Measurements from ENCODE around the gene ARAP3. TPM values are rescaled to one million over a fixed set of nuclear protein-coding genes. Genes with fewer than 3 reads are reported as not detected.

ARAP3 gene
- total RNA-seq, 2 experiments from 2014 or later = 6.5 to 7.0 TPM

DNA sequence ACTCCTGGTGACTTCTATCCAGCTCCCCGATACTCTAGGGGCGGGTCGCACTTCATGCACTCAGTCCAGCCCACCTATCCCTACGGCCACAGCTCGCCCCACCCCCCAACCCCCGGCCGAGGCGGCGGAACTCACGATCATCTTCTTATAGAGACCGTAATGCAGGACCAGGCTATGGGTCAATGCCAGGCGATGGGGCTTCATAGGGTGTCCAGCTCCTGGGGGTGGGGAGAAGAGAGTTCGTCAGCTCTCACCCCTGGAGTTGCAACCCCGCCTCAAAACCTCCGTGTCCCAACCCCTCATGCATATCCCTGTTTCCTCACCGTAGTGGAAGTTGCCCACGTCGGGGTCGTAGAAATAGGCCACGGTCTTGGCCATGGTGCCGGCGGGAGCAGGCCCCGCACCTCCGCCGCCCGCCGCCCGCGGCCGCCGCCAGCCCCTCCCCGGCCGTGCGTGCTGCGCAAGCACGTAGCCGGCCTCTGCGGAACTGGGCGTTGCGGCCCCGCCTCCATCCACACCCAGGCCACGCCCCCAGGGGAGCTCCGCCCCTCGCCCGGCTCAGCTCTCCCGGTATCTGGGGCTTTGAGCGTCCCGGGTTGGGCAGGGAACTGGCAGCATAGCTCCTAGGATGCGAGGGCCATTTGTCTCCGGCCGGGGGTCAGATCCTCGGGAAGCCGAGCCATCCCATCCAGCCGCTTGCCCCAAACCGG lies 45.5 kb downstream of the ARAP3 start, which contains the start of the genes HDAC3 and RELL2:
Gene HDAC3 (minus strand): TSS at position 437 of the 710 bp plus-strand sequence. CDS start 59 bp downstream, at position 378.
Gene RELL2 (plus strand): TSS at position 585 of the 710 bp plus-strand sequence. CDS start 1,229 bp downstream, outside the sequence.
- ChIA-PET CTCF (interaction anchor here (0.6 to 7.0 kb wide), 11 partner anchors 9 to 325 kb away, joined by 3 to 56 read pairs (median 7); partner anchors contain the start of genes DIAPH1 and FCHSD1), POLR2A (interaction anchor here (0.5 to 3.2 kb wide), 12 partner anchors 10 to 1103 kb away, joined by 3 to 34 read pairs (median 4); partner anchors contain the start of genes DELE1, DIAPH1, FCHSD1 and NDFIP1)

DNA sequence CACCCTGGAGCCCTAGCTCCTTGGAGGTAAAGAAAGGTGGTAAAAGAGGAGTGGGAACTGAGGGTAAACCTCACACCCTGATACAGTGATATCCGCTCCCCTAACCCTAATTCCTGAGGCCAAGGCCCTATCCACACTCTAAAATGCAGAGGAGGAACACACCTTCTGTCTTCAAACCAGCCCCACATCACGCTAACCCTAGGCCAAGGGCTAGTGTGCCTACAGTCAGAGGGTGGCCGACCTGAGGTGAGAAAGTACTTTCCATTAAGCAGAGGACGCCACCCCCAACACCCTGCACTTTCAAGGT lies 46.0 kb downstream of the ARAP3 start:
- POLR2A ChIA-PET = interaction anchor here (1.1 to 3.2 kb wide), 4 partner anchors 11 to 62 kb away, joined by 3 to 34 read pairs (median 9); partner anchors contain the start of gene DIAPH1
- CTCF ChIA-PET = interaction anchor here (1.2 to 7.0 kb wide), 5 partner anchors 12 to 72 kb away, joined by 3 to 56 read pairs (median 11); partner anchors contain the start of gene DIAPH1

GRCh38 chr5:141635646-141636045 lies 46.4 kb downstream of the ARAP3 start:
- ChIA-PET POLR2A (interaction anchor here (1.1 to 3.2 kb wide), 3 partner anchors 17 to 62 kb away, joined by 3 to 34 read pairs (median 14); partner anchors contain the start of gene DIAPH1), CTCF (interaction anchor here (1.0 to 7.0 kb wide), 6 partner anchors 12 to 72 kb away, joined by 3 to 56 read pairs (median 9); partner anchors contain the start of gene DIAPH1)

GRCh38 chr5:141634720-141635119 lies 47.3 kb downstream of the ARAP3 start:
- CTCF ChIA-PET = interaction anchor here (1.0 to 7.0 kb wide), 5 partner anchors 11 to 67 kb away, joined by 3 to 56 read pairs (median 5); partner anchors contain the start of gene DIAPH1
- POLR2A ChIA-PET = interaction anchor here (0.8 to 1.3 kb wide), 3 partner anchors 9 to 16 kb away, joined by 3 to 4 read pairs (median 3); partner anchors contain the start of gene DIAPH1

DNA sequence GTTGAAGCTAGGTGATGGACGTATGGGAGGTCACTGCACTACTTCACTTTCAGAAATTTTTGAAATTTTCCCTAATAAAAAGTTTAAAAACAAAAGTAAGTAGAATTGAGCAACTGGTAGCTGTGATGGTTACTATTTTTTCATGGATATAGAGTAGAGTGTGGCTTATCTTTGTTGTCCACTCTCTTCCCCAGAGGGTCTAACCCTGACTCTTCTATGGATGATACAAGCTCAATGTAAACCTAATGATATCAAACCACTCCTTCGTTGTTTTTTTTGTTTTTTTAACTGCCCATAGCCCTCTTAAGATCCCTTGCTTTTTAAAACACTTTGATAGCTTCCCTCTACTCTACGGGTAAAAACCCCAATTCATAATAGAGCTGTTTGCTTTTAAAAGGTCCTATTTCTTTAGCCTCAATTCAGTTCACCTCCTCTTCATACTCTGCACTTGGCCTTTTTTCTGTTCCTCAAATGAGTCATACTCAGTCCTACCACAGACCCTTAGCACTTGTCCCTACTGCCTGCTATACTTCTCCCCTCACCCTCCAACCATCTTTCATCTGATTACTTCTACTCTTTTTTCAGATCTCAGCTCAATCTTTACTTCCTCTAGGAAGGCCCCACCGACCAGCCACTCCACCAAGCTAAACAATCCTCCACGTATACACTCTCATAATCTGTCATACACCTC lies 48.0 kb downstream of the ARAP3 start:
- ChIA-PET POLR2A (interaction anchor here (1.2 to 1.3 kb wide), 2 partner anchors 8 to 15 kb away, joined by 3 to 4 read pairs; partner anchors contain the start of gene DIAPH1), CTCF (interaction anchor here (0.6 to 7.0 kb wide), 7 partner anchors 10 to 109 kb away, joined by 3 to 56 read pairs (median 5); partner anchors contain the start of gene DIAPH1)

DNA sequence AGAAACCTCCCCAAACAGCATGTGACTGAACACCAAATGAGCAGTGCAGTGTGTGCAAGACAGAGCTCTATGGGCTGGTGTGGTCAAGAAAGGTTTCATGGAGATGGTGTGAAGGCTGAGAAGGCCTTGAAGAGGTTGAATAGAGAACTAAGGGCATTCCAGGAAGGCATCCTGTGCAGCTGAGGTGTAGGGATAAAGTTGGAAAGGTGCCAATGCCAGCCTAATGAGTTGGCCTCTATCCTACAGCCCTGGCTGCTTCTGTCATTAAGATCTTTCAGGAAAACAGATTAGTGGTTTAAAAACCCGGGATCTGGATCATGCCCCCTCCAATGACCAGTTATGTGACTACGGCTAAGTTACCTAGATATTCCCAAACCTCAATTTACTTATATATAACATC lies 49.4 kb downstream of the ARAP3 start:
- POLR2A ChIA-PET = interaction anchor here (0.6 kb wide), 2 partner anchors 41 to 1802 kb away, joined by 4 read pairs; no protein-coding TSS in a partner anchor

GRCh38 chr5:141630570-141631140 lies 51.4 kb downstream of the ARAP3 start:
- POLR2A ChIA-PET = no interaction called here

More for the DNA sequence above, 49.4 kb downstream of the ARAP3 start:
- CTCF ChIA-PET = interaction anchor here (0.8 to 7.0 kb wide), 4 partner anchors 14 to 1443 kb away, joined by 3 to 56 read pairs (median 30); partner anchors contain the start of gene DIAPH1

DNA sequence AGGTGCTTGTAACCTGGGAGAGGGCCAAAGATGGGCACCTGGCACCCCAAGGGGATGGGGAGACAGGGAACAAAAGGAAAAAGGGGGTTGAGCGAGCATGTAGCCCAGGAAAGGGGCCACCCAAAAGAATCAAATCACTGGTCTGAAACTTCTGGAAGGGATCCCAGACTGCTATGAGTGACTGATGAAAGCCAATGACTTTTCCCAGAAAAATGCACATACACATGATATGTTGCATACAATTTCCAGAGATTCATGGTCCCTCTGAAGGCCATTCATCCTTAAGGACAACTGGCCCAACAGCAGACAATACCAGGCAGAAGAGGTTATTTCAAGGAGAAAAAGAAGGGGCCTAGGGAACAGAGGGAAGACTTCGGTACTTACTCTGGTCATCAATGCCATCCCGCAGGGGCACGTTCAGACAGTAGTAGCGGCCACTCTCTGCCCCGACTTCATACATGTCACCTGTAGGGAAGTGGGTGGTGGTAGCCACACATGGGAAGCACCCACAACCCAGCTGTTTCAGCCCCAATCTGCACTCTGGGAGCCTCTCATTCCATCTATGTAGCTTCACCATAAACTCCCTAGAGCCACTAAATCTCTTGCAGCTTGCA lies 53.7 kb downstream of the ARAP3 start:
- CTCF ChIA-PET = interaction anchor here (1.2 to 2.3 kb wide), 2 partner anchors 9 to 36 kb away, joined by 6 to 14 read pairs; partner anchors contain the start of gene DIAPH1
- POLR2A ChIA-PET = no interaction called here

More at GRCh38 chr5:141630570-141631140, 51.4 kb downstream of the ARAP3 start:
- CTCF ChIA-PET = interaction anchor here (0.7 to 1.7 kb wide), 5 partner anchors 9 to 68 kb away, joined by 3 to 4 read pairs (median 3); no protein-coding TSS in a partner anchor

DNA sequence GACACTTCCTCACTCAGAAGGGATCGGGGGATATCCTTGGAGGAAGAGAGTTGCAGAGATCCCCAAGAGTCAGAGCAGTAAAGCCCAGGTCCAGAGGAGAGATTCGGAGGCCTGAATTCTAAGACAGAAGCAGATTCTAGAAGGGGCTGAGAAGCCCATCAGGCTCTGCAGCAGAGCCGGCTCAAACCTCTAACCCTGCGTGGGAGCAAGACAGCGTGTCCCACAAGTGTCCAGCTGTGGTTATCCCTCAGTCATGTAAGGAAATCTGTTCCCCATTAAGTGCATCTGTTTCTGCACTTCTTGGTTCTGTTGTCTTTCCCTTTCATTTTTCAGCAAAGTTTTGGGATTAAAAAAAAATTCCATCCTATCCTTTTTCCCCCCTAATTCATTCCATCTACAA lies 58.4 kb downstream of the ARAP3 start:
- POLR2A ChIA-PET = no interaction called here
- CTCF ChIA-PET = interaction anchor here (0.8 to 6.3 kb wide), 3 partner anchors 12 to 255 kb away, joined by 3 to 32 read pairs (median 3); partner anchors contain the start of gene PCDH1

DNA sequence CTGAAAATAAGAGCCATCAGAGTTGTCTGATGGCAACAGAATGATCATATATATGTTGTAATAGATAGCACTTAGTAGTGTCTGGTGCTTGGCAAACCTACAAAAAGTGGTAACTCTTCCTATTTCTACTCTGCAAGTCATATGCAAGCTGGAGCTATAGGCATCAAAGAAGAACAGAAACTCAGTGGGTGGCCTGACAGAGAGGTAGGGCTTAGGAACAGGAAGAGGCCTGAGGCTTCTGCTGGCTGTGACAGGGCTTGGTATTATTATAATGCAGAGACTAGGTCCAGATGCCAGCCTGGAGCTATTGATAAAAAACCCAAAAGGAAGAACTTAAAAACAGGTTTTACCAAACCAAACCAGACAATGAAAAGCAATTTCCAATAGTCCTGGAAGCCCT lies 58.8 kb downstream of the ARAP3 start:
- ChIA-PET POLR2A (interaction anchor here (0.8 kb wide), 1 partner anchor 12 kb away, joined by 3 read pairs; no protein-coding TSS in a partner anchor), CTCF (interaction anchor here (0.8 to 6.3 kb wide), 4 partner anchors 12 to 255 kb away, joined by 3 to 32 read pairs (median 3); partner anchors contain the start of gene PCDH1)

- CTCF ChIA-PET = interaction anchor here (0.7 to 5.3 kb wide), 20 partner anchors 10 to 95 kb away, joined by 3 to 122 read pairs (median 5); partner anchors contain the start of genes FCHSD1, HDAC3 and RELL2
Measured at GRCh38 chr5:141618804-141619554, 63.1 kb downstream of the ARAP3 start, which contains the start of gene DIAPH1. Gene DIAPH1, minus strand, starts transcription at chr5:141619000. Its CDS starts 86 bp downstream, at chr5:141618914.

DNA sequence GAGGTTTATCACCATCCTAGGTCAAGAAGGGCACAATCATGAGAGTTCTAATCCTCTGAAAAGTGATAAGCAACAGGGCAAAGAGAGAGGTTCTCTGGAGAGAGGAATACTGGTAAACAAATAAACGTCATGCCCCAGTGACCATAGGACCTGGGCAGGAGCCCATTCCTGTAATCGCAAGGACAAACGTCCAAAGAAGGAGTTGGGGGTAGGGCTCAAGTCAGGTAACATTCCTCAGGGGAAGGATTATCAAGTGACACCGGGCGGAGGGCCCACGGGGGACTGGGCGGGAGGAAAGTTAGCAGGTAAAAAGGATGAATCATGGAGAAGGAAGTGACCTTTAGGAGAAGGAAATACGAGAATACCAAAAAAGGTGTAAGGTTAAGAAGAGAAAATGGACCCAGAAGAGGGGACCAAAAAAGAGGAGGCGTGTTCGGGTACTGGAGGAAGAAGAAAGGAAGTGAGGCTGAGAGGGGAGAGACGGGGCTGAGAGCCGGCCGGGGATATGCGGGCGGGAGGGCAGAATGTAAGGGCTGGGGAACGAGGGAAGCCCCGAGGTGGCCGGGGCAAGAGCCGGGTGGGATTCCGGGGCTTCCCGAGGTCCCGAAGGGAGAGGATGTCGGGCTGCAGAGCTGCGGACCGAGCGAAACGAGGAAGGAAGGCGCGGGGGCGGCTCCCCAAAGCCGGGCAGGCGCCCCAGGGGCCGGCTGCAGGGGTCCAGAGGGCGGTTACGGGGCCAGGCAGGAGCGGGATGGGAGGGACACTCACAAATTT lies 63.8 kb downstream of the ARAP3 start:
- ChIA-PET CTCF (interaction anchor here (0.9 to 5.3 kb wide), 18 partner anchors 11 to 94 kb away, joined by 3 to 122 read pairs (median 6); partner anchors contain the start of genes FCHSD1, HDAC3 and RELL2), POLR2A (interaction anchor here (0.7 to 4.3 kb wide), 9 partner anchors 11 to 33 kb away, joined by 3 to 34 read pairs (median 4); partner anchors contain the start of genes FCHSD1, HDAC3 and RELL2)

More at GRCh38 chr5:141618804-141619554, 63.1 kb downstream of the ARAP3 start, which contains the start of gene DIAPH1:
- POLR2A ChIA-PET = interaction anchor here (0.6 to 4.3 kb wide), 8 partner anchors 11 to 430 kb away, joined by 3 to 34 read pairs (median 4); partner anchors contain the start of genes HDAC3 and RELL2

DNA sequence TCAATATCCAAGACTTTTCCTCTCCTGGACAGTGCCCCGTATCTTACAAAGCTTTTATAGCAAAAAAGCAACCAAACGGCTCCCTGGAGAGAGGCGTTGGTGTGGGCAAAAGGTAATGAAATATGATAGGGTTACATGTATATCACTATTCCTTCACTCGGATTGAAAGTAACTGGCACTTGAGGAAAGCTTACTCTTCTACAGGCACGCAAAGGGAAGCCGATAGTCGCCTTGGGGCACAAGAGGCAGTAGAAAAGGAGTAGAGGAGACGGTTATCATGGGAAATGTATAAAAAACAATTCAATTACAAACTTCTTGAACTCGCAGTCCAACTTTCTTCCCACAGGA lies 64.4 kb downstream of the ARAP3 start:
- ChIA-PET POLR2A (interaction anchor here (0.7 to 4.3 kb wide), 5 partner anchors 12 to 33 kb away, joined by 3 to 34 read pairs (median 7); partner anchors contain the start of genes FCHSD1, HDAC3 and RELL2), CTCF (interaction anchor here (0.8 to 5.3 kb wide), 6 partner anchors 11 to 27 kb away, joined by 3 to 122 read pairs (median 28); partner anchors contain the start of genes HDAC3 and RELL2)

DNA sequence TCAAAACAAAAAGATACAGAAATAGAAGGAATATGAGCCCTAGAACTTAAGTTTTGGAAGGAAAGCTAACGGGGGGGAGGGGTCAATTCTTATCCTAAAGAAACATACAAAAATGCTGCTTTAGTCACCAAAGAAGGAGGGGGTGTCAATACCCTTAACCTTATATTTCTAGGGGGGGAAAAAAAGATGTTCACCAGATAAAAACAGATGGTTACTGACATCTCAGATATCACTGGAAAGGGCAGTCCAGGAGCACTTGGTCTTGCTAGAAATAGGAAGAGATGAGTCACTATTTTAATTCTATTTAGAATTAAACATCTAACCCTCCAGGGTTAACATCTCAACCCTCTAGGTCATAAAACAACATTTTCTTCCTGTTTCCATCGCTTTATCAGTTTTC lies 64.9 kb downstream of the ARAP3 start:
- POLR2A ChIA-PET = interaction anchor here (0.6 to 4.3 kb wide), 6 partner anchors 11 to 66 kb away, joined by 3 to 34 read pairs (median 8); partner anchors contain the start of genes FCHSD1, HDAC3 and RELL2
- CTCF ChIA-PET = interaction anchor here (0.6 to 5.3 kb wide), 7 partner anchors 10 to 56 kb away, joined by 3 to 122 read pairs (median 4); partner anchors contain the start of genes HDAC3 and RELL2

- ChIA-PET CTCF (interaction anchor here (0.6 to 5.3 kb wide), 7 partner anchors 9 to 57 kb away, joined by 3 to 122 read pairs (median 5); partner anchors contain the start of genes HDAC3 and RELL2), POLR2A (interaction anchor here (0.6 to 4.3 kb wide), 4 partner anchors 21 to 67 kb away, joined by 7 to 34 read pairs (median 10); partner anchors contain the start of genes FCHSD1, HDAC3 and RELL2)
Measured at GRCh38 chr5:141615991-141616720, 65.9 kb downstream of the ARAP3 start.
